Fibroblast of pulmonary artery (primary cell): Measurements from ENCODE around the gene C19orf53.
A peak's percentile ranks its signal among the peaks of the same experiment; 100 is the strongest.

Experiments used
- DNase-seq: peaks from one replicate; pipeline ENCODE4 v3.0.0-alpha.2; 2010; ENCODE audit warnings: low read depth
- H3K4me3 ChIP-seq: replicated peaks from 2 replicates; pipeline ENCODE4 v1.5.1; 2011; ENCODE audit warnings: low read depth, mild to moderate bottlenecking, control low read depth, low read length, moderate library complexity
- CTCF ChIP-seq: IDR thresholded peaks from 2 replicates; pipeline ENCODE4 v1.5.1; 2011; ENCODE audit warnings: mild to moderate bottlenecking, control low read depth, low read length, inconsistent platforms; ENCODE audit errors: missing control alignments

The C19orf53 gene

GRCh38 chr19:13825489-13826441, 51.5 kb downstream of the C19orf53 start:
- H3K4me3 ChIP-seq = no peak overlapping the region
- no peak for DNase-seq
- peak; percentile 1 for TF ChIP-seq CTCF

- DNase-seq = no peak
- H3K4me3 ChIP-seq = no peak overlapping the region
- no peak for TF ChIP-seq CTCF
Observed at GRCh38 chr19:13826652-13827235, 52.5 kb downstream of the C19orf53 start.

GRCh38 chr19:13827656-13828055, 53.4 kb downstream of the C19orf53 start:
- TF ChIP-seq CTCF = no peak
- H3K4me3 ChIP-seq = no peak overlapping the region
- DNase-seq = no peak
